GM19324 (cell line): Measurements from ENCODE around the gene CHIA.

ENCODE experiments used
- ATAC-seq: cut with Tn5 transposase; IDR thresholded peaks from one replicate; pipeline ENCODE4 v1.9.1; 2021; ENCODE audit warnings: mild to moderate bottlenecking, moderate library complexity; ENCODE audit not compliant: unreplicated experiment, low FRiP score

Gene CHIA

GRCh38 chr1:111290630-111291029 lies at the start of gene CHIA:
Gene CHIA (plus strand): TSS chr1:111290851. CDS start chr1:111310468, 19,617 bp downstream.
- no peak for ATAC-seq

DNA sequence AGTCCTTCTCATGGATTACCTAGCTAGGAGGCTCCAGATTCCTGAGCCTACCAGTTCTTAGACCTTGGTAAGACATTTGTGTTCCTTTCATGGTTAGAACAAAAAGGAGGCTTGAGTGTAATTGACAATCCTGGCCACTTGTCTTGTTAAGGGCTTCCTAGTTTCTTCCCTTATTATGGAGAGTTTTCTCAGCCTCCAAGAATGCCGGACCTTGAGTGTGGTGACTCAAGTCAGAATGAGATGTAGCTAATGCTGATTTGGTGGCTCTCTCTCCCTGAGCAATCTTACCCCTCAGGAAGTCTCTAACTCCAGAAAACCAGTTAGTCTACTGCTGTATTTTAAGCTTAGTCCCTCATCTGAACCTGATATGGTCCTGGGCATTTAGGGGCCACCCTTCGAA lies 48.9 kb upstream of the CHIA start:
- ATAC-seq: no peak

- ATAC-seq: no peak
Measured at GRCh38 chr1:111242805-111243523, 47.7 kb upstream of the CHIA start.

GRCh38 chr1:111247125-111247838 lies 43.4 kb upstream of the CHIA start:
- no peak for ATAC-seq

DNA sequence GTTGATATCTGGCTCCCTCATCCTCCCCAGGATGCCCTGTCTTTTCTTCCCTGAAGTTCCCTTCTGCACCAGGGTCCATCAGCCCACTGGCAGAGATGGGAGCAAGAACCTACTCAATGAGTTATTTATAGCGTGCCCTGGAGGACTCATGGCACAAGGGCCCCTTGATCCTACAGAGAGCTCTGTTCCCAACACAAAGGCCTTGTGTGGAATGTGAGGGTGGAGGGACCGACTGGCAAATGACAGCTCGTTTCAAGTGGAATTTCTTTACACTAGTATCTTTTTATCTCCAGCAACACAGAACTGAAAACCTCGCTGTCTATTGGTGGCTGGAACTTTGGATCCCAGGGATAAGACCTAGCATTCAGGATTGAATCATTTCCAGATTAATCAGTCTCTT lies 40.7 kb upstream of the CHIA start:
- no peak for ATAC-seq

- no peak for ATAC-seq
Measured at GRCh38 chr1:111251570-111251969, 39.1 kb upstream of the CHIA start.

GRCh38 chr1:111252786-111253185 lies 37.9 kb upstream of the CHIA start:
- no peak for ATAC-seq

GRCh38 chr1:111253876-111254275 lies 36.8 kb upstream of the CHIA start:
- no peak for ATAC-seq

DNA sequence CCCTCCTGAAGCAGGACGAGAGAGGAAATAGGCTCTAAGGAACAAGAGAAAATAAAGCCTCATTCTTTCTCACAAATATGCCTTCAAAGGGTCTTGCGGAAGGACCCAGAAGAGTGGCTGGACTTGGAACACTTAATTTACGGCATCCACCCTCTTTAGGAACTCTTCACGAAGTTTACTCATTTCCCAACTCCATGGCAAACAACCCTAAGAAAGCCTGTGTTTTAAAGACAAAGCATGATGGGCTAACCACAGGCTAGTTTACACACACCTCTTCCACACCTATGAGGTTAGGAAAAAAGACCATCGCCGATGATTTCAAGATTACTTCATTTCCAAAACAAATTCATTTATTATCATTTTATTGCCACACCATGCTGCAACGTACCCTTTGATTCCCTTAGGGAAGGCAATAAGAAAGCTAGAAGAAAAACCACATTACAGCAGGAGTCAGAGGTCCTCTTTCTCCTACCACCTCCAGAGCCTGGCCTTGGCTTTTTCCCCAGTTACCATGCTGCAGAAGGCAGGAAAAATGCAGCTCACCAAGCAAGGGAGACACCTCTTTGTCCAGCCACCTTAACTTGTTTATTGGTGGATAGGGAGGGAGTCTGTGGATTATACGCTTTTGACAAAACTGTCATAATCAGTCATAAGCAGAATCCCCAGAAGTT lies 33.5 kb upstream of the CHIA start:
- ATAC-seq: no peak

- no peak for ATAC-seq
Measured at GRCh38 chr1:111267801-111268508, 22.7 kb upstream of the CHIA start.

- no peak for ATAC-seq
Measured at GRCh38 chr1:111269825-111270406, 20.7 kb upstream of the CHIA start.

GRCh38 chr1:111270771-111271463 lies 19.7 kb upstream of the CHIA start:
- no peak for ATAC-seq

DNA sequence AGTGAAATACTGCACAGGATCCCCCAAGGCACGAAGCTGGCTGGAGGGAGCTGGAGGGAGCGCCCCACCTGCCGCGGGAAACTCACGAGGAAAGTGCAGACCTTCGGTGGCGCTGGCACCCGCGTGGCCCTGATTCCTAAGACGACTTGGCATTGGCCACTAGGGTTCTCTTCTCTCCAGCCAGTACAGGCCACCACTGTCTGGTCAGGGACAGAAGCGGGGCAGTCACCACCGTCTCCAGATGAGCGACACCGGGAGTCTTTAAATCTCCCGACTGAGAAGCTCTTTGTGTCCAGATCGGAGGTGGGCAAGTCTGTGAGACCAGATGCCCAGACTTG lies 19.2 kb upstream of the CHIA start:
- no peak for ATAC-seq

- ATAC-seq: no peak
Measured at GRCh38 chr1:111272081-111272480, 18.6 kb upstream of the CHIA start.

DNA sequence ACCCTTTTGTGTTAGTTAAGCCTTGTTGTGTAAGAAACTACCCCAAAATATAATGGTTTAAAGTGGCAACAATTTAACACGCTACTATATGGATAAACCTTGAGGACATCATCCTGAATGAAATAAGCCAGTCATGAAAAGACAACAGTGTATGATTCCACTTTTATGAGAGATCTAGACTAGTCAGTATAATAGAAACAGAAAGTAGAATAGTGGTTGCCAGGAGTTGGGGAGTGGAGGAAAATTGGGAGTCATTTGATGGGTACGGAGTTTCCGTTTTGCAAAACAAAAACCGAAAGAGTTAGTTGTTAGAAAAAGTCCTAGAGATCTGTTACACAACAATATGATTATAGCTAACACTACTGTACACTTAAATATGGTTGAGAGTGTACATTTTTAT lies 16.0 kb upstream of the CHIA start:
- ATAC-seq: no peak

GRCh38 chr1:111275079-111275478 lies 15.6 kb upstream of the CHIA start:
- ATAC-seq: no peak

DNA sequence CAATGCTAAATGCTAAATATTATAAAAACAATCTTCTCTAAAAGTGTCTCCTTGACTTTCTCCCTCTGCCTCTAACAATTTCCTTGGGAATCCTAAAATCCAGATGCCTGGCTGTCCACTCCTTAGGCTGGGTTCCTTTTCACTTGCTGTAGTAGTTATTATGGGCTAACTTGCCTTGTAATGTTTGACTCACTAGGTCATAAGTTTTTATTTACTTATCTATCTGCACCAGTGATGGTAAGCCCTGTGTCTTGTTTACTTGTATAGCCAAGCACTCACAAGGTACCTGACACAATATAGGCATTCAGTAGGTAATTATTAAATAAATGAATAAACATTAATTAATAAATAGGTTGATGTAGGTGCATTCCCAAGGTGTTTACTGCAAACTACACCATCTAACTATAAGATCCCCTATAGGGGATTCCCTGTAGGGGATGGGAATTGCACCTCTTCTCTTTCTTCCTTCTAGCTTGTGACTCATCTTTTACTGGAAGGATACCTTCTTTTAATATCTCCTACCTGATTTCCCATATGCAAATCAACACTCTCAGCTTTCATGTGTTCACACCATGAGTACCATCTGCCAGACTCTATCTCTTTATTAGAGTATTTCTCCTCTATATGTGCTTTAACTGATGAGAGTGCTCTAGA lies 14.7 kb upstream of the CHIA start:
- no peak for ATAC-seq

DNA sequence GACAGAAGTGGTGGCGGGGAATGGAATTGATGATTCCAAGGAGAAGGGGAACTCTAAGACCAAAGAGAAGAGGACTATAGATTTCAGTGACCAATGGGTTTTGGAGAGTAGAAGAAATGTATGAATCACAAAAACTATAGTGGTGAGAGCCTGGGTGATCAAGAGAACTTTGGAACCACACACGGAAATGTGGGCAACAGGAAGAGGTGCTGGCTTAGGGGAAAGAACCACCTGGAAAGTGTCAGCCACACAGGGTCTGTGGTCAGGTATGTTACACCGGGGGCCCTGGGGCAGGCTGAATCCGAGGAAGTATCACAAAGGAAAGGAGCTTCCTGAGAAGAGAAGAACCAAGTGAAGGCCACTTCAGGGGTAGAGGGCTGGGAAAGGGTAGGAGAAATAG lies 11.5 kb upstream of the CHIA start:
- no peak for ATAC-seq

DNA sequence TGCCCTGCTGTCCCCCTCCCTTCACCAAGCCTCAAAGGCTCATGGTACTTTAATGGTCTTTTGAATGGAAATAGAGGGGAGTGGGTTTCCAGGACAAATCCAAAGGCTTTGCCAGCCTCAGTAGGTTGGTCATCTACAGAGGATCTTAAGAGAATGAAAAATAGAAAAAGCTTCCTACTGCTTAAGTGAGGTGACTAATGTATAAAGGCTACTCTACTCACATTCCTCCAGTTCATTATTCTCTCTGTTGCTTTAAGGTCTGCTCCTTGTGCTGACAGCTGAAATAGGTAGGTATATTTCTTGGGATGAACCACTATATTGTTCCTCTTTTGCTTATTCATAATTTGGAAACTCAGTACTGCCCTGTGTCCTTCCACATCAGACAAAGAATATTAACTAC lies 10.4 kb upstream of the CHIA start:
- no peak for ATAC-seq

DNA sequence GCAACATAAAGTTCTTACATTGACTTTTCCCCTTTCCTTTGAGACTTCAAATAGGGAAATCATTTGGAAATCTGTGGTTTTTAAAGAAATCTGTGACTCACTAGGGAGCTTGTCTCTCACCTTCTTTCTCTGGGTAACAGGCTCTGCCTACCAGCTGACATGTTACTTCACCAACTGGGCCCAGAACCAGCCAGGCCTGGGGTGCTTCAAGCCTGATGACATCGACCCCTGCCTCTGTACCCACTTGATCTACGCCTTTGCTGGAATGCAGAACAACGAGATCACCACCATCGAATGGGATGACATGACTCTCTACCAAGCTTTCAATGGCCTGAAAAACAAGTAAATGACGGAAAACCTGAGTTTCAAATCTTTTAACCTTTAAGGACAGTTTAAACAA lies 9.2 kb upstream of the CHIA start:
- no peak for ATAC-seq
